ENCODE data around the gene MRPL44. TPM values are rescaled to one million over a fixed set of nuclear protein-coding genes. Genes with fewer than 3 reads are reported as not detected.

MRPL44 gene
- total RNA-seq, 1 experiment from 2014 or later = 64.9 TPM

GRCh38 chr2:223916181-223916920 is 40.9 kb upstream of the MRPL44 start:
- H3K27ac Mint-ChIP-seq (ENCODE audit: unreplicated experiment) = no peak overlapping the region
- H3K4me1 Mint-ChIP-seq (ENCODE audit: low read depth, unreplicated experiment) = peaks cover 5% of the 10 kb centered on the region
- no peaks in the 10 kb centered on the region for H3K27me3 Mint-ChIP-seq (ENCODE audit: insufficient read depth, unreplicated experiment)
- H3K36me3 Mint-ChIP-seq (ENCODE audit: insufficient read depth, unreplicated experiment) = peaks cover 67% of the 10 kb centered on the region
- H3K27me3 ChIP-seq (replicated peaks; ENCODE audit: control insufficient read depth, insufficient read depth, low read length) = no peaks in the 10 kb centered on the region
- H3K4me1 ChIP-seq = no peaks in the 10 kb centered on the region
- CTCF ChIA-PET = no interaction called here
- intact Hi-C loops (cut with micrococcal nuclease; ENCODE audit: unreplicated experiment) = no loop called here
- H3K9me3 ChIP-seq = no peaks in the 10 kb centered on the region
- POLR2A ChIA-PET = interaction anchor here (0.5 to 0.6 kb wide), 2 partner anchors 105 to 236 kb away, joined by 3 to 8 read pairs; no protein-coding TSS in a partner anchor
- H3K36me3 ChIP-seq (ENCODE audit: control insufficient read depth, insufficient read depth, low read length) = 0 out of 2 replicates have a peak, but pooled peaks cover 1% of the 10 kb centered on the region
- no peaks in the 10 kb centered on the region for H3K9me3 Mint-ChIP-seq (ENCODE audit: unreplicated experiment)
- TF ChIP-seq, protein P1, sequence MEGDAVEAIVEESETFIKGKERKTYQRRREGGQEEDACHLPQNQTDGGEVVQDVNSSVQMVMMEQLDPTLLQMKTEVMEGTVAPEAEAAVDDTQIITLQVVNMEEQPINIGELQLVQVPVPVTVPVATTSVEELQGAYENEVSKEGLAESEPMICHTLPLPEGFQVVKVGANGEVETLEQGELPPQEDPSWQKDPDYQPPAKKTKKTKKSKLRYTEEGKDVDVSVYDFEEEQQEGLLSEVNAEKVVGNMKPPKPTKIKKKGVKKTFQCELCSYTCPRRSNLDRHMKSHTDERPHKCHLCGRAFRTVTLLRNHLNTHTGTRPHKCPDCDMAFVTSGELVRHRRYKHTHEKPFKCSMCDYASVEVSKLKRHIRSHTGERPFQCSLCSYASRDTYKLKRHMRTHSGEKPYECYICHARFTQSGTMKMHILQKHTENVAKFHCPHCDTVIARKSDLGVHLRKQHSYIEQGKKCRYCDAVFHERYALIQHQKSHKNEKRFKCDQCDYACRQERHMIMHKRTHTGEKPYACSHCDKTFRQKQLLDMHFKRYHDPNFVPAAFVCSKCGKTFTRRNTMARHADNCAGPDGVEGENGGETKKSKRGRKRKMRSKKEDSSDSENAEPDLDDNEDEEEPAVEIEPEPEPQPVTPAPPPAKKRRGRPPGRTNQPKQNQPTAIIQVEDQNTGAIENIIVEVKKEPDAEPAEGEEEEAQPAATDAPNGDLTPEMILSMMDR (IDR thresholded peaks at IDR 0.05; ENCODE audit: insufficient read depth in 1 of 2, low read depth in 1 of 2, low read length in 1 of 2, severe bottlenecking in 1 of 2, unreplicated experiment in 1 of 2) = no peak
- H3K4me3 ChIP-seq (ENCODE audit: low read depth, low read length) = no peak overlapping the region
- DNase-seq = no peak
- no TSS peak for BruUV-seq (replicated peaks)
- H3K4me3 Mint-ChIP-seq (ENCODE audit: unreplicated experiment) = no peak overlapping the region

DNA sequence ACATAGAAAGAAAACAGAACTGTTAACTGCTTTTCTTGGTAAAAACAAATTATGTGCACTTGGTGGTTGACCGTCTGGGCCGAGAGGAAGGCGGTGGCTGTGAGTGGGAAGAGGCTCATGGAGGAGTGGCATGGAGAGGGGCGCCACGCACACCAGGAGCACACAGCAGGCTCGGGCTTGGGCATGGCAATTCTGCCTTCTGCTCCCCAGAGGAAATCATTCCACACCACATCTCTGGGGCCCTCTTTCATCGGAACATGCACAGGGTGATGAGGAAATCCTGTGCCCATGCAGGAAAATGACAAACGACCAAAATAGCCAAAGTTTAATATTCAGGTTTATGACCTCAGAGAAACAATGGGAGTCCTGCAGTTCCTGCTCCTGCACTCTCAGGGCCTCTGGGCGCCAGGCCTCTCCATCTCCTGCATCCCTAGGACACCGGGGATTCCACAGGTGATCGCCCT is 38.6 kb upstream of the MRPL44 start:
- H3K4me1 ChIP-seq = no peaks in the 10 kb centered on the region
- Mint-ChIP-seq H3K27ac (ENCODE audit: unreplicated experiment) (no peak overlapping the region), H3K36me3 (ENCODE audit: insufficient read depth, unreplicated experiment) (peaks cover 74% of the 10 kb centered on the region), H3K4me3 (ENCODE audit: unreplicated experiment) (no peak overlapping the region), H3K4me1 (ENCODE audit: low read depth, unreplicated experiment) (peaks cover 12% of the 10 kb centered on the region), H3K27me3 (ENCODE audit: insufficient read depth, unreplicated experiment) (no peaks in the 10 kb centered on the region), H3K9me3 (ENCODE audit: unreplicated experiment) (no peaks in the 10 kb centered on the region)
- TF ChIP-seq, protein P1 (IDR thresholded peaks at IDR 0.05; ENCODE audit: insufficient read depth in 1 of 2, low read depth in 1 of 2, low read length in 1 of 2, severe bottlenecking in 1 of 2, unreplicated experiment in 1 of 2) = no peak
- no peaks in the 10 kb centered on the region for H3K27me3 ChIP-seq (replicated peaks; ENCODE audit: control insufficient read depth, insufficient read depth, low read length)
- ChIA-PET POLR2A (no interaction called here), CTCF (no interaction called here)
- no peak for DNase-seq
- 0 out of 2 replicates have a peak, but pooled peaks cover under 1% of the 10 kb centered on the region for H3K9me3 ChIP-seq
- intact Hi-C loops (cut with micrococcal nuclease; ENCODE audit: unreplicated experiment) = no loop called here
- BruUV-seq (replicated peaks) = no TSS peak
- no peak overlapping the region for H3K4me3 ChIP-seq (ENCODE audit: low read depth, low read length)
- no peaks in the 10 kb centered on the region for H3K36me3 ChIP-seq (ENCODE audit: control insufficient read depth, insufficient read depth, low read length)

- no peak overlapping the region for H3K4me3 Mint-ChIP-seq (ENCODE audit: unreplicated experiment)
- H3K36me3 Mint-ChIP-seq (ENCODE audit: insufficient read depth, unreplicated experiment) = peaks cover 67% of the 10 kb centered on the region
- ChIA-PET CTCF (no interaction called here), POLR2A (no interaction called here)
- no peaks in the 10 kb centered on the region for H3K27me3 ChIP-seq (replicated peaks; ENCODE audit: control insufficient read depth, insufficient read depth, low read length)
- H3K4me1 Mint-ChIP-seq (ENCODE audit: low read depth, unreplicated experiment) = peaks cover 12% of the 10 kb centered on the region
- peak overlapping the region; percentile 19 for H3K27ac Mint-ChIP-seq (ENCODE audit: unreplicated experiment)
- H3K9me3 ChIP-seq = 0 out of 2 replicates have a peak, but pooled peaks cover 3% of the 10 kb centered on the region
- TF ChIP-seq, protein P1 (IDR thresholded peaks at IDR 0.05; ENCODE audit: insufficient read depth in 1 of 2, low read depth in 1 of 2, low read length in 1 of 2, severe bottlenecking in 1 of 2, unreplicated experiment in 1 of 2) = peak; percentile 14 to 23
- H3K9me3 Mint-ChIP-seq (ENCODE audit: unreplicated experiment) = no peaks in the 10 kb centered on the region
- BruUV-seq (replicated peaks) = no TSS peak
- DNase-seq = no peak
- H3K27me3 Mint-ChIP-seq (ENCODE audit: insufficient read depth, unreplicated experiment) = no peaks in the 10 kb centered on the region
- no peaks in the 10 kb centered on the region for H3K36me3 ChIP-seq (ENCODE audit: control insufficient read depth, insufficient read depth, low read length)
- intact Hi-C loops (cut with micrococcal nuclease; ENCODE audit: unreplicated experiment) = no loop called here
- H3K4me3 ChIP-seq (ENCODE audit: low read depth, low read length) = no peak overlapping the region
- H3K4me1 ChIP-seq = no peaks in the 10 kb centered on the region
These were observed 37.2 kb upstream of the MRPL44 start for GRCh38 chr2:223920109-223920508.
